Hematopoietic multipotent progenitor cell treated with erythropoietin and hydrocortisone succinate and interleukin-3 and kit ligand, for 6 days (in vitro differentiated cells): ENCODE data around the gene PNN.
A peak's percentile ranks its signal among the peaks of the same experiment; 100 is the strongest.
"Not testable (repeated sequence)": the region's sequence is repeated elsewhere in the genome, so short reads cannot be mapped to it uniquely, and the experiment has no call there.

Experiments used
- DNase-seq: peaks from one replicate; pipeline ENCODE4 v3.0.0-alpha.2; 2015

The PNN gene

DNA sequence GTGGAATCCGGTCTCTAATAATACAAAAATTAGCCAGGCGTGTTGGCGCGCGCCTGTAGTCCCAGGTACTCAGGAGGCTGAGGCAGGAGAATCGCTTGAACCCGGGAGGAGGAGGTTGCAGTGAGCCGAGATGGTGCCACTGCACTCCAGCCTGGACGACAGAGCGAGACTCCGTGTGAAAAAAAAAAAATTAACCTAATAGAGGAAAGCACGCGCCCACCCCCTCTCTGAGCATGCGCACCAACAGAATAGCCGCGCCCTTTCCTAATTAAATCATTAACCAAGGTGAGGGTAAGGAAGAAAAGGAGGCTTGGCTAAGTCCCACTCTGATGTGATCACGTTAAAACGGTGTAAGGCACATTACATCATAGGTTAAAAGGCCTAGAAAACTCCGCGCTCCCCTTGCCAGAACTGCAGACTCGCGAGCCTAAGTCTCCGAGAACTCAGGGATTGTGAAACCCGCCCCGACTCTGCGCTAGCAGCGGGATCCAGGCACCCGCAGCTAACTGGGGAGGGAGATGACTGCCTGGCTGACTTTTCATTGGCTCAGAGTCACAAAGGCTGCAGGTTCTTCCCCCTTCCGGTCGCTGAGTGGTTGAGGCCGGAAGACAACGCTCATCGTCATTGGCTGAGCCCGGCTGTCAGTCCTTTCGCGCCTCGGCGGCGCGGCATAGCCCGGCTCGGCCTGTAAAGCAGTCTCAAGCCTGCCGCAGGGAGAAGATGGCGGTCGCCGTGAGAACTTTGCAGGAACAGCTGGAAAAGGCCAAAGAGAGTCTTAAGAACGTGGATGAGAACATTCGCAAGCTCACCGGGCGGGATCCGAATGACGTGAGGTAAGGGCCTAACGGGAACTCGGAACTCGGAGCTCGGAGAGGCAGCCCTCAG, at the start of gene PNN:
Gene PNN (plus strand): TSS at position 695 of the 885 bp plus-strand sequence. CDS start 26 bp downstream, at position 721.
- peak; percentile 99 for DNase-seq

DNA sequence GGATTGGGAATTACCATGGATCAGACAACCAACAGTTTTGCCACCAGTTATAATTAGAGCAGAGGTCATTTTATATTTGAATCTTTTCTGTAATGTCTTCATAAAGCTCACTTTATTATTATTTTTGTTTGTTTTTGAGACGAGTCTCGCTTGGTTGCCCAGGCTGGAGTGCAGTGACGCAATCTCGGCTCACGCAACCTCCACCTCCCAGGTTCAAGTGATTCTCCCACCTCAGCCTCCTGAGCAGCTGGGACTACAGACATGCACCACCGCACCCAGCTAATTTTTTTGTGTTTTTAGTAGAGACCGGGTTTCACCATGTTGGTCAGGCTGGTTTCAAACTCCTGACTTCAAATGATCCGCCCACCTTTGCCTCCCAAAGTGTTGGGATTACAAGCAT, 37.2 kb upstream of the PNN start:
- not testable (repeated sequence) for DNase-seq

DNA sequence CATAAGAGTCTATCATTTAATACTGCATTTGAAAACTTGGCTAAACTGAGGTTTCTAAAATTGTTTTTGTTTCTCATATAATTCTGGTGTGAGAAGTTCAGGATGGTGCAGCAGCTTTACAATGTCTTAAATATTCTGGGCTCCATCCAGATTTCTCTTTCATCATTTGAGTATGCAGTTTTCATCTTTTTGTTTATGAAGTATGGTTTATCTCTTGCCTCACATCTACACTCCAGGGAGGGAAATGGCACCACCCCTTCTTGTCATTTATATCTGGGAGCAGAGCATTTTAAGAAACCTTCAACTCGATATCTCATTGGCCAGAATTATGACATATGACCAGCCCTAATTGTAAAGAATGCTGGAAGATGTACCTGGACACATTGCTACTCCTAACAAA, 36.6 kb upstream of the PNN start:
- DNase-seq: no peak

DNA sequence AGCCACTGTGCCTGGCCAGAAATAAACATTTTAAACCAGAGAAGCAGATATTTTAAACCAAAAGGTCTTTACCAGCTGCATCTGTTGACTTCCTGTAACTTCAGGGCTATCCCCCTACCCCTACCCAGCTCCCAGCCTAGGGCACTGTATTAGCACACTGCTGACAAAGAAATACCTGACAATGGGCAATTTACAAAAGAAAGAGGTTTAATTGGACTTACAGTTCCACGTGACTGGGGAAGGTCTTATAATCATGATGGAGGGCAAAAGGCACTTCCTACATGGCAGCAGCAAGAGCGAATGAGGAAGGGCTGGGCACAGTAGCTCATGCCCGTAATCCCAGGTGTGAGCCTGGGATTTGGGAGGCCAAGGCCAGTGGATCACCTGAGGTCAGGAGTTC, 34.9 kb upstream of the PNN start:
- DNase-seq: no peak

DNA sequence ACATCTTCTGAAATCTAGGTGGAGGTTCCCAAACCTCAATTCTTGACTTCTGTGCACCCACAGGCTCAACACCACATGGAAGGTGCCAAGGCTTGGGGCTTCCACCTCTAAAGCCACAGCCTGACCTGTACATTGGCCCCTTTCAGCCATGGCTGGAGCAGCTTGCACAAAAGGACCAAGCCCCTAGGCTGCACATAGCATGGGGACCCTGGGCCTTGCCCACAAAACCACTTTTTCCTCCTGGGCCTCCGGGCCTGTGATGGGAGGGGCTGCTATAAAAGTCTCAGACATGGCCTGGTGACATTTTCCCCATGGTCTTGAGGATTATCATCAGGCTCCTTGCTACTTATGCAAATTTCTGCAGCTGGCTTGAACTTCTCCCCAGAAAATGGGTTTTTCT, 33.4 kb upstream of the PNN start:
- DNase-seq: not testable (repeated sequence)

DNA sequence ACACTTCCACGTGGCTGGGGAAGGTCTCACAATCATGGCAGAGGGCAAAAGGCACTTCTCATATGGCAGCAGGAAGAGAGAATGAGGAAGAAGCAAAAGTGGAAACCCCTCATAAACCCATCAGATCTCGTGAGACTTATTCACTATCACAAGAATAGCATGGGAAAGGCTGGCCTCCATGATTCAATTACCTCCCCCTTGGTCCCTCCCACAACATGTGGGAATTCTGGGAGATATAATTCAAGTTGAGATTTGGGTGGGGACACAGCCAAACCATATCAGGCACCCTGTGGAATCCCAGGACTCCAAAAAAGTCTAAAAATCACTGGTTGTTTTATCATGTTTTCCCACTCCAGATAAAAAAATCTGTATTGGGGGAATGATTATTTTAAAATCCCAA, 31.8 kb upstream of the PNN start:
- not testable (repeated sequence) for DNase-seq

DNA sequence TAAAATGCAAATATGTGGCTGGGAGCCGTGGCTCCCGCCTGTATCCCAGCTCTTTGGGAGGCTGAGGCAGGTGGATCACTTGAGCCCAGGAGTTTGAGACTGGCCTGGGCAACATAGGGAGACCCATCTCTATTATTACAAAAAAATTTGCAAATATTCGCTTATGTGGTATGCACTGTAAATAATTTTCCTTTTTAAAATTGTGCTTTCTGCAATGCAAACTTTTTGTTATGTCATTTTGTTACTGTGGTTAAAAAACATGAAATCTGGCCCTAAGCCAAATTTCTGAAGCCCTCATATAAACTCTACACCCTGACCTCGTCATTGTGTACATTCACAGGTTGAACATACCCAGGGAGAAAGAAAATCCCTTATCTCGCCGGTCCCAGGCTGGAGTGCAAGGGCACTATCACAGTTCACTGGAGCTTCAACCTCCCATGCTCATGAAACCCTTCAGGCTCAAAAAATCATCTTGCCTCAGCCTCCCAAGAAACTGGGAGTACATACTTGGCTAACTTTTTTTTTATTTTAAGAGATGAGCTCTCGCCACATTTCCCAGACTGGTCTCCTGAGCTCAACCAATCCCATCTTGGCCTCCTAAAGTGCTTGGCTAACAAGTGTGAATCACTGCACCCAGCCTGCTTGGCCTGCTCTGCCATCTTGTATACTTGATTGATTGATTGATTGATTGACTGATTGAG, 29.6 kb upstream of the PNN start:
- DNase-seq: peak; percentile 97

DNA sequence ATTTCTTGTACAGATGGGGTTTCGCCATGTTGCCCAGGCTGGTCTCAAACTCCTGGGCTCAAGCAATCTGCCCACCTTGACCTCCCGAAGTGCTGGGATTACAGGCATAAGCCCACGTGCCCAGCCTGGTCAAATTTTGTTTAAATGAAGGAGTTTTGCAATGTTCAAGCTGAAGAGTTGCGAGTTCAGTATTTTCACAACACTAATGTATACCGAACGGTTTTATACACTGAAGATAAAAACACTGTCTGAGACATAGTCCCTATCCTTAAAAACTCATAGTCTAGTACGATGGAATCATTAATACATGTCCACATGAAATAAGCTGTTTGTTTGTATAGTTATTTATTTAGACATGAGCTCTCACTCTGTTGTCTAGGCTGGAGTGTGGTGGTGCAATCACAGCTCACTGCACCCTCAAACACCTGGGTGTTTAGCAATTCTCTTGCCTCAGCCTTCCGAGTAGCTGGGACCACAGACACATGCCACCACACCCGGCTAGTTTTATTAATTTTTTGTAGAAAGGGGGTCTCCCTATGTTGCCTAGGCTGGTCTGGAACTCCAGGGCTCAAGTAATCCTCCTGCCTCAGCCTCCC, 20.4 kb upstream of the PNN start:
- DNase-seq: no peak

DNA sequence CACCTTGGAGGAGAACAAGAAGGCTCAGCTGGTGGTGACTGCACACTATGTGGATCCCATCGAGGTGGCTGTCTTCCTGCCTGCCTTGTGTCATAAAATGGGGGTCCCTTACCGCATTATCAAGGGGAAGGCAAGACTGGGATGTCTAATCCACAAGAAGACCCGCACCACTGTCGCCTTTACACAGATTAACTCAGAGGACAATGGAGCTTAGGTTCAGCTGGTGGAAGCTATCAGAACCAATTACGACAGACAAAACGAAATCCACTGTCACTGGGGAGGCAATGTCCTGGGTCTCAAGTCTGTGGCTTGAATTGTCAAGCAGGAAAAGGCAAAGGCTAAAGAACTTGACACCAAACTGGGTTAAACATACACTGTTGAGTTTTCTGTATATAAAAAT, 17.6 kb upstream of the PNN start:
- DNase-seq: no peak

DNA sequence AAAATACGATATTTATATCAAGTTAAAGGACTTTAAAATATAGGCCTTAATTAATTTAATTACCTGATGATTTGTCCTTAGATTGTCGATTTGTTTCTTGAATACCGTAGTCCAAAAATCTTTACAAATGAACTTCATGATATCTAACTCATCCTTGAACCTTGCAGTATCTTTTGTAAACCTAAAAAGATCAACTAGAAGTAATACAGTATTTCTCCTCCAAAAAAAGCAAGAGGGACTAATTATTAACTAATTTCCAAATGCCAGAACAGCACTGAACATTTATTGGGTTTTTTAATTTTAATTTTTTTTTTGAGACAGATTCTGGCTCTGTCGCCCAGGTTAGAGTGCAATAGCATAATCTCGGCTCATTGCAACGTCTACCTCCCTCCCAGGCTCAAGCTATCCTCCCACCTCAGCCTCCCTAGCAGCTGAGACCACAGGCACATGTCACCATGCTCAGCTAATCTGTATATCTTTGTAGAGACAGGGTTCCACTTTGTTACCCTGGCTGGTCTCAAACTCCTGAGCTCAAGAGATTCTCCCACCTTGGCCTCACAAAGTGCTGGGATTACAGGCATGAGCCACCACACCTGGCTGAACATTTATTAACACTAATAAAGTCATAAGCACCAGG, 16.7 kb upstream of the PNN start:
- no peak for DNase-seq

DNA sequence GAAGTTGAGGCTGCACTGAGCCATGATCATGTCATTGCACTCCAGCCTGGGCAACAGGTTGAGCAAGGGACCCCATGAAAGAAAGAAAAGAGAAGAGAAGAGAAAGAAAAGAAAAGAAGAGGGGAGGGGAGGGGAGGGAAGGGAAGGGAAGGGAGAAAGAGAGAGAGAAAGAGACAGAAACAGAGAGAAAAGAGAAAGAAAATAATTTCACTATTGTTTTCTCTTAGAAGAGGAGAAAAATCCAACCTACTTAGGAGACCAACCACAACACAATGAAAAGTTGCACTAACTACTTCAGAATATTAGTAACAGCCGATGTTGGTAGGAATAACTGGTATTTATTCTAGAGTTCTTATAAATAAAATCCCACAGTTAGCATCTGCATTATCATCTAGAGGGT, 14.6 kb upstream of the PNN start:
- DNase-seq: no peak

DNA sequence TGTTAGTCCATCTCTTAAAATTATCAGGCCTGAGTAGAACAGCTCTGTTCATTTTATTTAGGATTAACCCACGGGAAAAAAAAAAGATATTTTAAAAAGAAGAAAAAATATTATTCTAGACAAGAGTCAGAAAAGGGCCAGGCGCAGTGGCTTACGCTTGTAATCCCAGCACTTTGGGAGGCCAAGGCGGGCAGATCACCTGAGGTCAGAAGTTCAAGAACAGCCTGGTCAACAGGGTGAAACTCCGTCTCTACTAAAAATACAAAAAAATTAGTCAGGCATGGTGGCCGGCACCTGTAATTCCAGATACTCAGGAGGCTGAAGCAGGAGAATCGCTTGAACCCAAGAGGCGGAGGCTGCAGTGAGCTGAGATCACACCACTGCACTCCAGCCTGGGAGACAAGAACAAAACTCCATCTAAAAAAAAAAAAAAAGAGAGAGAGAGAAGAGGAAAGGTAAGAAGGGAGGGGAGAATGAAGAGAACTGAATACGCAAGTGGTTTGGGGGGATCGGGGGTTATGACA, 7.2 kb upstream of the PNN start:
- DNase-seq: not testable (repeated sequence)

DNA sequence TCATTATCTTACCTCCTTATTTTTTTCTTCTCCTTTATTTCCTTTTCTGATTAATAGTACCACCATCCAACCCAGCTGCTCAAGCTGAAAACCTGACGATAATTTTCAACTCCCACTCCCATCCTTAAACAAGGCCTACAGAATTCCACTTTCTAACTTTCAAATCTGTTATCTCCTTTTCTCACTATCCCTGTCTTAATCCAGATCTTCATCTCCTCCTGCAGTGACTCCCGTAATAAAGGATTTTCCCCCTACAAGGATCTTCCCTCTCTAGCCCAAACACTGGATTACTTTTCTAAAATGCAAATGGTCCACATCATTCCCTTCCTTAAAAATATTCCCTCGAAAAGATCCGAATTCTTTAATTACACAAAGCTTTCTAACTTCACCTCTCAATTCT, 6.5 kb upstream of the PNN start:
- DNase-seq: no peak

DNA sequence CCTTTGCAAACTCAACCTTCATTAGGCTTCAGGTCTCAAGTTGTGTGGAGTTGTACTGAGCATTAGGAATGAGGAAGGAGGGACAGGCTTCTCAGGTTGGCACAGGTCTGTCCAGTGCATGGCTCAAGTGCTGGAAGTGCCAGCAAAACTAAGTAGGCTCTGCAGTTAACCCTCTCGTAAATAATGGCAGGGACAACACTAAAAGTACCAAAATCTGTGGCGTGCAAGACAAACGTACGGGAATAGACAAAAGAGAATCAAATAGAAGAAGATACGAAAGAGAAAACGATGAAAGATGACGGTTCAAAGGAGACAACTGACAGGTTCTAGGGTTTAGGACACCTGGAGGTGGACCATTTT, 5.5 kb upstream of the PNN start:
- no peak for DNase-seq

DNA sequence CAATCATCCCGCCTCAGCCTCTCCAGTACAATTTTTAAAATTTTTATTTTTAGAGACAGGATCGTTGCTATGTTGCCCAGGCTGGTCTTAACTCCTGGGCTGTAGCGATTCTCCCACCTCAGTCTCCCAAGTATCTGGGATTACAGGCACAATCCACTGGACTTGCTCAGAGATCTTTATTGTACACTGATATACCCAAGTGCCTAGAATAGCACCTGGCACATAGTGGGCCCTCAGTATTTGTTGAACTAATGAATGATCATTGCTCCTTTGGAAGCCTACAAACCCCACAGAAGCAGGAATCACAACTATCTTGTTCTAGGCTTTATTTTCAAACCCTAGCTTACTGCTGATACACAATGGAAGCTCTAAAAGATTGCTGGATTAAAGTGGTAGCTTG, 1.9 kb upstream of the PNN start:
- DNase-seq: no peak

DNA sequence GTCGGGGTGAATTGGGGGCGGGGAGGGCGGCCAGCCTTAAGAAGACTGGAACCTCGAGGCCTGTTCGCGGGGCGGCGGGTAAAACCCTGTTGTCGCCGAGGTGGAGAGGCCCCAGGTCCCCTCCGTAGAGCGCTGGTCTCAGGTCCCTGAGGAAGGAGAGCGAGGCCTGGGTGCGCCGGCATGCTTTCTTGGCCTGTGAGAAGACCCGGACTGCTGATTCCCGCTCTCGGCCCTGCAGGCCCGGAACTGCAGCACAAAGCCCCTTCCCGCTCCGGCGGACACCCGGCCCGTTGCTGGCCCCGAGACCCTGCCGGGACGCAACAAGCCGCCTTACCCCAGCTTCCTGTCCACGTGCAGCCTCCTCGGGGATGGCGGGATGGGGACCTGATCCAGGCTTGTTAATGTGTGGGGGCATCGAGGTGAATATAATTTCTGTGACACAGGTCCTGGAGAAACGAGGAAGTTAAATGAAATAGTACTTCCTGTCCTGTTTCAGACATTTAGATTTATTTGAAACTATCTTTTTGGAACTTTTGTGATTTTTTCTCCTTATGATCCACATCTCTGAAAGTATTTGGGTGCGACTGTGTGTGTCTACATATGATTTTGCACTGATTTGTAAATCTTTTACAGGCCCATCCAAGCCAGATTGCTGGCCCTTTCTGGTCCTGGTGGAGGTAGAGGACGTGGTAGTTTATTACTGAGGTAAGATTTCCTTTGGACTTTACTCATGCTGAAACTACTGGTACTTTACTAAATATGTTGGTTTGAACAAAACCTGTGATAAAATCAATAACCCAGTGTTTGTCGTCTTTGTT, 600 bp downstream of the PNN start:
- DNase-seq: peak; percentile 61

DNA sequence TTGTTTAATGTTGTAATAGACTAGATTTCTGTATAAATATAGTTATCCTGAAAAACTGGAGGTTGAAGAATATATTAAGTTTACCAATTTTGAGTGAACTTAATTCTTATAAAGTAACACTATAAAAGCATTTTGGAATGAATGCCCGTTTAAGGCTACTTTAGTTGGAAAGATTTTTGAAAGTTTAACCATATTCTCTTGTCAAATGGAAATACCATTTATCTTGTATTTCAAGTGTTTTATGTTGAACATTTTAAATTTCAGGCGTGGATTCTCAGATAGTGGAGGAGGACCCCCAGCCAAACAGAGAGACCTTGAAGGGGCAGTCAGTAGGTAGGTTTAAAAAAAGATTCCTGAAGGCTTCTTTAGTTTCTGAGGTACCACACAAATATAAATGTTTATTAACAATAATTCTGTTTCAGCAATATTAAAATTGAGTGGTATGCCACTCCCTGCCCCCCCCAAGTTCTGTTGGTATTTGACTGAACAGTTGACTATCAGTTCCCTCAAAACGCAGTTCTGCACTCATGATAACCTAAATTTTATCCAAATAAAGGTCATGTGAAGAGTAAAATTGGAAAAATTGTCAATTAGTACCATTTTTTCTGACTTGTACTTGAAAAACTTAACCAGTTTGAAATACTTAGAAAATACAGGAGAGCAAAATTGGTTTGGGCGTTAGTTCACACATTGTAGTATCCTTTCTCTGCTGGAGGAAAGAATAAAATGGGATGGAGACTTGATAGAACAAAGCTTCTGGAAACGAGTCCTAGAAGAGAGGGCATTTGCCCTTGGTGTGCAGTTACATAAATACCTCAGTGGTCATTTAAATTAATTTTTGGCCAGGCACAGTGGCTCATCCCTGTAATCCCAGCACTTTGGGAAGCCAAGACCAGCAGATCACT, 1.5 kb downstream of the PNN start:
- DNase-seq: no peak

DNA sequence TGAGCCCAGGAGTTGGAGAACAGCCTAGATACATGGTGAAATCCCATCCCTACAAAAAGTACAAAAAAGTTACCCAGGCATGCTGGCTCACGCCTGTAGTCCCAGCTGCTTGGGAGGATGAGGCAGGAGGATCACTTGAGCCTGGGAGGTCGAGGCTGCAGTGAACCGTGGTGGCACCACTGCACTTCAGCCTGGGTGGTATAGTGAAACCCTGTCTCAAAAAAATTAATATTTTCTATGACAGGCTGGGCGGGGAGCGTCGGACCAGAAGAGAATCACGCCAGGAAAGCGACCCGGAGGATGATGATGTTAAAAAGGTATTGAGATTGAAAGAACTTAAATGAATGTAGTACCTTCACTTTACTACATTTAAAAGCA, 2.1 kb downstream of the PNN start:
- no peak for DNase-seq

DNA sequence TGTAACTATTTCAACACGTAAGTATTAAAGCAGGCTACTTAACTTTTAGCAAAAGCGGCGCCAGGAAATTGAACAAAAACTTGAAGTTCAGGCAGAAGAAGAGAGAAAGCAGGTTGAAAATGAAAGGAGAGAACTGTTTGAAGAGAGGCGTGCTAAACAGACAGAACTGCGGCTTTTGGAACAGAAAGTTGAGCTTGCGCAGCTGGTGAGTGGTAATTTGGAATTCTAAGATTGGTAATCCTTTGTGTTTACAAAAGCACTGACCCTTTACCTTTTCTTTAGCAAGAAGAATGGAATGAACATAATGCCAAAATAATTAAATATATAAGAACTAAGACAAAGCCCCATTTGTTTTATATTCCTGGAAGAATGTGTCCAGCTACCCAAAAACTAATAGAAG, 4.0 kb downstream of the PNN start:
- DNase-seq: no peak

DNA sequence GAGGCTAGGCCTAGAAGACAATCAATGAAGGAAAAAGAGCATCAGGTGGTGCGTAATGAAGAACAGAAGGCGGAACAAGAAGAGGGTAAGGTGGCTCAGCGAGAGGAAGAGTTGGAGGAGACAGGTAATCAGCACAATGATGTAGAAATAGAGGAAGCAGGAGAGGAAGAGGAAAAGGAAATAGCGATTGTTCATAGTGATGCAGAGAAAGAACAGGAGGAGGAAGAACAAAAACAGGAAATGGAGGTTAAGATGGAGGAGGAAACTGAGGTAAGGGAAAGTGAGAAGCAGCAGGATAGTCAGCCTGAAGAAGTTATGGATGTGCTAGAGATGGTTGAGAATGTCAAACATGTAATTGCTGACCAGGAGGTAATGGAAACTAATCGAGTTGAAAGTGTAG, 5.5 kb downstream of the PNN start:
- DNase-seq: no peak

DNA sequence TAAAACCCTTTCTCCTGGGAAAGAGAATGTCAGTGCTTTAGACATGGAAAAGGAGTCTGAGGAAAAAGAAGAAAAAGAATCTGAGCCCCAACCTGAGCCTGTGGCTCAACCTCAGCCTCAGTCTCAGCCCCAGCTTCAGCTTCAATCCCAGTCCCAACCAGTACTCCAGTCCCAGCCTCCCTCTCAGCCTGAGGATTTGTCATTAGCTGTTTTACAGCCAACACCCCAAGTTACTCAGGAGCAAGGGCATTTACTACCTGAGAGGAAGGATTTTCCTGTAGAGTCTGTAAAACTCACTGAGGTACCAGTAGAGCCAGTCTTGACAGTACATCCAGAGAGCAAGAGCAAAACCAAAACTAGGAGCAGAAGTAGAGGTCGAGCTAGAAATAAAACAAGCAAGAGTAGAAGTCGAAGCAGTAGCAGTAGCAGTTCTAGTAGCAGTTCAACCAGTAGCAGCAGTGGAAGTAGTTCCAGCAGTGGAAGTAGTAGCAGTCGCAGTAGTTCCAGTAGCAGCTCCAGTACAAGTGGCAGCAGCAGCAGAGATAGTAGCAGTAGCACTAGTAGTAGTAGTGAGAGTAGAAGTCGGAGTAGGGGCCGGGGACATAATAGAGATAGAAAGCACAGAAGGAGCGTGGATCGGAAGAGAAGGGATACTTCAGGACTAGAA, 6.1 kb downstream of the PNN start:
- DNase-seq: no peak
